IMR-90 (cell line): Measurements from ENCODE around the gene DTX3. TPM values are rescaled to one million over a fixed set of nuclear protein-coding genes. Genes with fewer than 3 reads are reported as not detected.

Source experiments
- ATAC-seq: fragments of 200-7000 bp; cut with Tn5 transposase; 2 replicates; pipeline ENCODE4 v1.9.1; 2020; ENCODE audit warnings: low read depth, mild to moderate bottlenecking, moderate library complexity
- BruUV-seq: library from RNA; stranded (reverse); fragments of 400-500 nt; replicated peaks from 2 replicates; lab custom pipeline; 2021; lab: Mats Ljungman, UMichigan
- CTCF ChIA-PET: fragments of 300-600 bp; formaldehyde crosslinking; extraction: SDS; loops from one replicate; lab custom pipeline; 2021; ENCODE audit warnings: antibody characterized with exemption; lab: Yijun Ruan, JAX
- POLR2A ChIA-PET: fragments of 300-600 bp; sonication (Branson Sonifier 250); formaldehyde crosslinking; loops from one replicate; lab custom pipeline; 2022; ENCODE audit warnings: antibody characterized with exemption; ENCODE audit not compliant: unreplicated experiment; lab: Charles Lee
- DNase-seq: peaks from one replicate; pipeline ENCODE4 v3.0.0; 2013
- H2AFZ ChIP-seq: replicated peaks from 2 replicates; pipeline ENCODE3; 2013; ENCODE audit warnings: low read length, mild to moderate bottlenecking; ENCODE audit not compliant: poor library complexity
- H2AK5ac ChIP-seq: 2 replicates; pipeline ENCODE4 v1.6.1; 2013; ENCODE audit warnings: low read depth, low read length, inconsistent platforms
- H2AK9ac ChIP-seq: replicated peaks from 2 replicates; pipeline ENCODE3; 2013; ENCODE audit warnings: mild to moderate bottlenecking, low read depth, low read length, moderate library complexity; ENCODE audit not compliant: poor library complexity
- H2BK120ac ChIP-seq: 2 replicates; pipeline ENCODE4 v1.6.1; 2013; ENCODE audit warnings: low read depth, low read length, inconsistent platforms
- H2BK15ac ChIP-seq: 3 replicates; pipeline ENCODE4 v1.6.1; 2013; ENCODE audit warnings: low read depth, low read length, inconsistent platforms
- H2BK20ac ChIP-seq: 2 replicates; pipeline ENCODE4 v1.6.1; 2013; ENCODE audit warnings: low read depth, mild to moderate bottlenecking, inconsistent platforms, low read length, moderate library complexity
- H2BK5ac ChIP-seq: 2 replicates; pipeline ENCODE4 v1.6.1; 2013; ENCODE audit warnings: mild to moderate bottlenecking, low read depth, low read length, inconsistent platforms; ENCODE audit not compliant: poor library complexity, severe bottlenecking
- H3K14ac ChIP-seq: replicated peaks from 2 replicates; pipeline ENCODE4 v1.6.1; 2013; ENCODE audit warnings: low read depth, low read length, inconsistent platforms
- H3K18ac ChIP-seq: 2 replicates; pipeline ENCODE4 v1.6.1; 2013; ENCODE audit warnings: low read depth, low read length, control low read depth
- H3K23ac ChIP-seq: 2 replicates; pipeline ENCODE4 v1.6.1; 2013; ENCODE audit warnings: low read depth, low read length, inconsistent platforms
- H3K27ac ChIP-seq: 2 replicates; pipeline ENCODE4 v1.5.1; 2013; ENCODE audit warnings: mild to moderate bottlenecking, control low read depth, low read length; ENCODE audit not compliant: insufficient read depth
- H3K27me3 ChIP-seq: 2 replicates; pipeline ENCODE4 v1.6.1; 2013; ENCODE audit warnings: low read length; ENCODE audit not compliant: control insufficient read depth, insufficient read depth
- H3K36me3 ChIP-seq: 2 replicates; pipeline ENCODE4 v1.6.1; 2013; ENCODE audit warnings: low read length, mixed read lengths; ENCODE audit not compliant: control insufficient read depth, insufficient read depth
- H3K4ac ChIP-seq: 2 replicates; pipeline ENCODE4 v1.6.1; 2013; ENCODE audit warnings: low read depth, low read length, inconsistent platforms
- H3K4me1 ChIP-seq: 2 replicates; pipeline ENCODE4 v1.6.1; 2013; ENCODE audit warnings: low read length, mixed read lengths; ENCODE audit not compliant: control insufficient read depth, insufficient read depth
- H3K4me2 ChIP-seq: 2 replicates; pipeline ENCODE4 v1.6.1; 2013; ENCODE audit warnings: low read depth, mild to moderate bottlenecking, control low read depth, low read length, moderate library complexity
- H3K4me3 ChIP-seq: 2 replicates; pipeline ENCODE4 v1.5.1; 2013; ENCODE audit warnings: low read depth, mild to moderate bottlenecking, control low read depth, low read length, moderate library complexity; ENCODE audit not compliant: insufficient read depth
- H3K56ac ChIP-seq: 2 replicates; pipeline ENCODE4 v1.6.1; 2013; ENCODE audit warnings: low read length, inconsistent platforms; ENCODE audit not compliant: insufficient read depth; ENCODE audit errors: extremely low read depth
- H3K79me1 ChIP-seq, 2 experiments: 2 replicates each; pipeline ENCODE4 v1.6.1; 2013; ENCODE audit warnings: low read length in 2 of 2, inconsistent platforms in 1 of 2, low read depth in 1 of 2
- H3K9ac ChIP-seq: 2 replicates; pipeline ENCODE4 v1.6.1; 2013; ENCODE audit warnings: low read depth, low read length, control low read depth
- H3K9me1 ChIP-seq: 2 replicates; pipeline ENCODE4 v1.6.1; 2013; ENCODE audit warnings: low read length, inconsistent platforms; ENCODE audit not compliant: insufficient read depth
- H3K9me3 ChIP-seq: 2 replicates; pipeline ENCODE4 v1.6.1; 2013; ENCODE audit warnings: low read length; ENCODE audit not compliant: control insufficient read depth, insufficient read depth
- H4K20me1 ChIP-seq: 2 replicates; pipeline ENCODE4 v1.6.1; 2013; ENCODE audit warnings: low read length, inconsistent platforms; ENCODE audit not compliant: insufficient read depth
- H4K5ac ChIP-seq: 2 replicates; pipeline ENCODE4 v1.6.1; 2013; ENCODE audit warnings: mild to moderate bottlenecking, low read depth, low read length, control low read depth
- H4K8ac ChIP-seq, 2 experiments: 2 replicates each; pipeline ENCODE4 v1.6.1; 2013; ENCODE audit warnings: low read depth in 2 of 2, low read length in 2 of 2, control low read depth in 1 of 2, inconsistent platforms in 1 of 2
- H4K91ac ChIP-seq: 2 replicates; pipeline ENCODE4 v1.6.1; 2013; ENCODE audit warnings: low read depth, low read length, inconsistent platforms; ENCODE audit not compliant: insufficient read depth
- BHLHE40 ChIP-seq: fragments of 150-350 bp; IDR thresholded peaks from 2 replicates; pipeline ENCODE4 v1.6.1; 2016; ENCODE audit warnings: mild to moderate bottlenecking, low read depth, low read length
- CEBPB ChIP-seq: IDR thresholded peaks from 2 replicates; pipeline ENCODE4 v1.6.1; 2012; ENCODE audit warnings: low read depth, low read length, improper control_type of control experiment
- CHD1 ChIP-seq: IDR thresholded peaks from 2 replicates; pipeline ENCODE4 v1.6.1; 2012; ENCODE audit warnings: low read depth, low read length, improper control_type of control experiment
- ELK1 ChIP-seq: fragments of 150-350 bp; IDR thresholded peaks from 2 replicates; pipeline ENCODE4 v1.6.1; 2016; ENCODE audit warnings: low read depth, mild to moderate bottlenecking, low read length, moderate library complexity, borderline replicate concordance
- FOS ChIP-seq: fragments of 150-350 bp; IDR thresholded peaks from 2 replicates; pipeline ENCODE4 v1.6.1; 2016; ENCODE audit warnings: low read depth, low read length
- MAFK ChIP-seq: IDR thresholded peaks from 2 replicates; pipeline ENCODE4 v1.6.1; 2012; ENCODE audit warnings: low read depth, low read length, improper control_type of control experiment
- MAZ ChIP-seq: IDR thresholded peaks from 2 replicates; pipeline ENCODE4 v1.6.1; 2012; ENCODE audit warnings: low read depth, mild to moderate bottlenecking, low read length, improper control_type of control experiment, moderate library complexity, borderline replicate concordance
- MXI1 ChIP-seq: IDR thresholded peaks from 2 replicates; pipeline ENCODE4 v1.6.1; 2012; ENCODE audit warnings: low read depth, mild to moderate bottlenecking, low read length, moderate library complexity, borderline replicate concordance
- NFE2L2 ChIP-seq: fragments of 150-350 bp; IDR thresholded peaks from 2 replicates; pipeline ENCODE4 v1.6.1; 2016; ENCODE audit warnings: low read depth, mild to moderate bottlenecking, low read length
- POLR2A ChIP-seq: IDR thresholded peaks from 2 replicates; pipeline ENCODE4 v1.6.1; 2012; ENCODE audit warnings: mild to moderate bottlenecking, low read depth, low read length
- RAD21 ChIP-seq: IDR thresholded peaks from 2 replicates; pipeline ENCODE4 v1.6.1; 2012; ENCODE audit warnings: low read length, improper control_type of control experiment
- RCOR1 ChIP-seq: IDR thresholded peaks from 2 replicates; pipeline ENCODE4 v1.6.1; 2012; ENCODE audit warnings: mild to moderate bottlenecking, low read length, improper control_type of control experiment; ENCODE audit not compliant: insufficient replicate concordance
- RFX5 ChIP-seq: IDR thresholded peaks from 2 replicates; pipeline ENCODE4 v1.8.0; 2012; ENCODE audit warnings: low read depth, mild to moderate bottlenecking, low read length, moderate library complexity
- SMC3 ChIP-seq: fragments of 150-350 bp; IDR thresholded peaks from 2 replicates; pipeline ENCODE4 v1.6.1; 2016; ENCODE audit warnings: low read depth, mild to moderate bottlenecking, antibody characterized with exemption, low read length, moderate library complexity
- WGBS, 2 experiments: methylation state at CpG; one replicate each; pipeline versions ENCODE4 v1.1.5 to v1.1.7; 2013; ENCODE audit warnings: missing lambda C conversion rate in 2 of 2; ENCODE audit not compliant: insufficient read length in 1 of 2; ENCODE audit errors: extremely low coverage in 2 of 2; 5-methylcytosine and 5-hydroxymethylcytosine counted together
- dilution Hi-C: fragments of 300-500 bp; cut with HindIII; formaldehyde crosslinking; loops from one replicate; pipeline ENCODE4 v1.14.3; 2018; ENCODE audit warnings: low sequenced_read_pairs; ENCODE audit not compliant: unreplicated experiment
- in situ Hi-C: fragments of 300-500 bp; cut with MboI; formaldehyde crosslinking; loops from 3 replicates; pipeline ENCODE4 v1.14.3; 2019; ENCODE audit warnings: low sequenced_read_pairs, inconsistent platforms, mixed read lengths
- intact Hi-C: fragments of 100-400 bp; cut with micrococcal nuclease; formaldehyde crosslinking; loops from 2 replicates; pipeline ENCODE4 v1.10.0; 2022
- polyA plus RNA-seq, 3 experiments: library from polyadenylated mRNA; depleted of rRNA; stranded (reverse); fragments of >200 nt; gene quantifications; 2 replicates each; pipeline ENCODE4 v1.2.3, GENCODE V29; 2012; ENCODE audit warnings: low replicate concordance in 1 of 3
- total RNA-seq: library from RNA; depleted of rRNA; stranded (reverse); fragments of >200 nt; gene quantifications from 2 replicates; pipeline ENCODE4 v1.2.3, GENCODE V29; 2012
- TF ChIP-seq, protein P1 (sequence below): fragments of 150-350 bp; IDR thresholded peaks from 2 replicates; pipeline ENCODE4 v1.6.1; 2017; ENCODE audit warnings: mild to moderate bottlenecking, antibody characterized with exemption, low read length, low read depth
- TF ChIP-seq, protein P2 (sequence below): conservative IDR thresholded peaks from 2 replicates; pipeline ENCODE4 v1.5.1; 2012; ENCODE audit warnings: mild to moderate bottlenecking, low read depth, low read length, improper control_type of control experiment

Gene DTX3
- total and polyA plus RNA-seq, 2 of the 4 experiments (the other 2 are of a cell fraction): 2.9 to 14.6 TPM

DNA sequence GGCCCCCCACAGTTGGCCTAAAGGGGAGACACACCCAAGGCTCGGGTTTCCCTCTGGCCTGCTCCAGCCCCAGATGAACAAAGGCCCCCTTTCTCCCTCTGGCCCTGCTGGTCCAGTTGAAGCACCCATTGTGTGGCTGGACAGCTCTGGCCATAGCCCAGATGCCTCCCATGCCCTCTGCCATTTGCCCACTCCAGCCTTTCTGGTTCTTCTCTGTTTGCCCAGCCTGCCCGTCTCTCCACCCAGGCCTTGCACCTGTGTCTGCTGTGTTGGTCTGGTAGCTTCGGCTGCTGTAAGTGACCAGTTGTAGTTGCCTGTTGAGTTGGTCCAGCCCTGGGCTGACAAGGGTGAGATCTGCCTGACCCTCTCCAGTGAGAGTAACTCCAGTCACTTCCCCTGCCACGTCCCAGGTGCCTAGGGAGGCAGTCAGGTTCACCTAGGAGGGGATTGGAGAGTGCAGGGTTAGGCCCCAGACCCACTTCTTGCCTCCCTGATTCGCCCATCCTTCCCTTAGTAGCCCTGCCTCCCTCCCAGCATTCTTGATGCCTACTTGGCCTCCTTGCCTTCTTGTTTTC is 25.4 kb downstream of the DTX3 start:
- CTCF ChIA-PET: no interaction called here
- no peaks in the 10 kb centered on the region for H3K79me1 ChIP-seq
- H3K36me3 ChIP-seq: peaks cover 2% of the 10 kb centered on the region; the same call in 1 of the 2 replicates
- TF ChIP-seq NFE2L2 (no peak), ELK1 (no peak), RFX5 (no peak), RCOR1 (no peak), MAZ (no peak), SMC3 (no peak), BHLHE40 (no peak), MAFK (no peak), RAD21 (no peak), FOS (no peak), CEBPB (no peak), POLR2A (no peak), CHD1 (no peak), MXI1 (no peak)
- TF ChIP-seq, protein P1, sequence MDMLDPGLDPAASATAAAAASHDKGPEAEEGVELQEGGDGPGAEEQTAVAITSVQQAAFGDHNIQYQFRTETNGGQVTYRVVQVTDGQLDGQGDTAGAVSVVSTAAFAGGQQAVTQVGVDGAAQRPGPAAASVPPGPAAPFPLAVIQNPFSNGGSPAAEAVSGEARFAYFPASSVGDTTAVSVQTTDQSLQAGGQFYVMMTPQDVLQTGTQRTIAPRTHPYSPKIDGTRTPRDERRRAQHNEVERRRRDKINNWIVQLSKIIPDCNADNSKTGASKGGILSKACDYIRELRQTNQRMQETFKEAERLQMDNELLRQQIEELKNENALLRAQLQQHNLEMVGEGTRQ: no peak
- TF ChIP-seq, protein P2, sequence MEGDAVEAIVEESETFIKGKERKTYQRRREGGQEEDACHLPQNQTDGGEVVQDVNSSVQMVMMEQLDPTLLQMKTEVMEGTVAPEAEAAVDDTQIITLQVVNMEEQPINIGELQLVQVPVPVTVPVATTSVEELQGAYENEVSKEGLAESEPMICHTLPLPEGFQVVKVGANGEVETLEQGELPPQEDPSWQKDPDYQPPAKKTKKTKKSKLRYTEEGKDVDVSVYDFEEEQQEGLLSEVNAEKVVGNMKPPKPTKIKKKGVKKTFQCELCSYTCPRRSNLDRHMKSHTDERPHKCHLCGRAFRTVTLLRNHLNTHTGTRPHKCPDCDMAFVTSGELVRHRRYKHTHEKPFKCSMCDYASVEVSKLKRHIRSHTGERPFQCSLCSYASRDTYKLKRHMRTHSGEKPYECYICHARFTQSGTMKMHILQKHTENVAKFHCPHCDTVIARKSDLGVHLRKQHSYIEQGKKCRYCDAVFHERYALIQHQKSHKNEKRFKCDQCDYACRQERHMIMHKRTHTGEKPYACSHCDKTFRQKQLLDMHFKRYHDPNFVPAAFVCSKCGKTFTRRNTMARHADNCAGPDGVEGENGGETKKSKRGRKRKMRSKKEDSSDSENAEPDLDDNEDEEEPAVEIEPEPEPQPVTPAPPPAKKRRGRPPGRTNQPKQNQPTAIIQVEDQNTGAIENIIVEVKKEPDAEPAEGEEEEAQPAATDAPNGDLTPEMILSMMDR: no peak
- no peak overlapping the region for H3K23ac ChIP-seq
- no peak overlapping the region for H3K14ac ChIP-seq
- in situ Hi-C loops (no loop called here), intact Hi-C loops (no loop called here), dilution Hi-C loops (no loop called here)
- no CpG with 5 or more reads among the region's 5 CpGs for WGBS, 2 experiments
- no peak overlapping the region for H3K4me2 ChIP-seq
- H4K5ac ChIP-seq: no peak overlapping the region
- no peak overlapping the region for H2AK9ac ChIP-seq
- H3K4me3 ChIP-seq: no peak overlapping the region
- no peak overlapping the region for H2AK5ac ChIP-seq
- no peak overlapping the region for H3K56ac ChIP-seq
- no peaks in the 10 kb centered on the region for H3K9me3 ChIP-seq
- ATAC-seq (no peak), DNase-seq (no peak)
- H4K8ac ChIP-seq: no peak overlapping the region
- H4K20me1 ChIP-seq: no peaks in the 10 kb centered on the region; the same call in 1 of the 2 replicates
- POLR2A ChIA-PET: no interaction called here
- H3K4me1 ChIP-seq: peaks cover 2% of the 10 kb centered on the region; the same call in 1 of the 2 replicates
- no peak overlapping the region for H3K9ac ChIP-seq
- no peak overlapping the region for H3K27ac ChIP-seq
- H2BK5ac ChIP-seq: no peak overlapping the region
- no peak overlapping the region for H2BK15ac ChIP-seq
- peaks cover 4% of the 10 kb centered on the region; the same call in 1 of the 2 replicates for H3K9me1 ChIP-seq
- BruUV-seq: no TSS peak
- H3K4ac ChIP-seq: no peak overlapping the region
- H3K18ac ChIP-seq: no peak overlapping the region
- H3K27me3 ChIP-seq: peaks cover 60% of the 10 kb centered on the region
- no peak overlapping the region for H2BK120ac ChIP-seq
- no peak overlapping the region for H2BK20ac ChIP-seq
- H4K91ac ChIP-seq: no peak overlapping the region
- H2AFZ ChIP-seq: no peak overlapping the region
